Thyroid gland (tissue), 4 donors: ENCODE results near the gene POLR3A.

Source experiments
- POLR2A ChIP-seq, 2 donors: fragments of 450-650 bp; IDR thresholded peaks; one replicate each; pipeline ENCODE4 v1.6.1; 2017; ENCODE audit warnings: antibody characterized with exemption in 2 of 2, mild to moderate bottlenecking in 2 of 2, moderate library complexity in 1 of 2
- TF ChIP-seq, protein P1 (sequence below), 6 experiments: fragments of 200-600 bp in 3 of 6; fragments of 450-650 bp in 3 of 6; sonication (generic) in 3 of 6; IDR thresholded peaks; one replicate each; pipeline ENCODE4 v1.5.1; 2016 to 2019; ENCODE audit warnings: antibody characterized with exemption in 6 of 6, mild to moderate bottlenecking in 2 of 6, inconsistent platforms in 1 of 6, moderate library complexity in 1 of 6

DNA sequence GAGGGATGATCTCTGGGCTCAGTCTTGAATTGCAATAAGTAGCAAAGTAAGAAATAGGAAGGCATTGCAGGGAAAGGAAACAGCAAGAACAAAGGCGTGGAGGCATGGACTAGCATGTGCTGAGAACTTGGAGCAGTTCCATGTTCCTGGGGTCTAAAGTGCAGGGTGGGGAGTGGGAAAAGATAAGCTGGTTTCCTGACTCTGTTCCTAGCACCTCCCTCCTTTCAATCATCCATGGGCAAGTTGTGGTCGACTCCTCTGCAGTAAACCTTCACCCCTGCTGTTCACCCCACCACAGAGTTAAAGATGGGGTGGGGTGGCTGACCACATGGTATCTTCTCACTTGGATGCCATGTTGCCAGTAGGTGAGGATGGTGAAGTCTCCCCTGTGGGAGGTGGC lies 33.9 kb upstream of the POLR3A start:
- TF ChIP-seq POLR2A (IDR thresholded peaks at IDR 0.05), result no peak
- TF ChIP-seq, protein P1, sequence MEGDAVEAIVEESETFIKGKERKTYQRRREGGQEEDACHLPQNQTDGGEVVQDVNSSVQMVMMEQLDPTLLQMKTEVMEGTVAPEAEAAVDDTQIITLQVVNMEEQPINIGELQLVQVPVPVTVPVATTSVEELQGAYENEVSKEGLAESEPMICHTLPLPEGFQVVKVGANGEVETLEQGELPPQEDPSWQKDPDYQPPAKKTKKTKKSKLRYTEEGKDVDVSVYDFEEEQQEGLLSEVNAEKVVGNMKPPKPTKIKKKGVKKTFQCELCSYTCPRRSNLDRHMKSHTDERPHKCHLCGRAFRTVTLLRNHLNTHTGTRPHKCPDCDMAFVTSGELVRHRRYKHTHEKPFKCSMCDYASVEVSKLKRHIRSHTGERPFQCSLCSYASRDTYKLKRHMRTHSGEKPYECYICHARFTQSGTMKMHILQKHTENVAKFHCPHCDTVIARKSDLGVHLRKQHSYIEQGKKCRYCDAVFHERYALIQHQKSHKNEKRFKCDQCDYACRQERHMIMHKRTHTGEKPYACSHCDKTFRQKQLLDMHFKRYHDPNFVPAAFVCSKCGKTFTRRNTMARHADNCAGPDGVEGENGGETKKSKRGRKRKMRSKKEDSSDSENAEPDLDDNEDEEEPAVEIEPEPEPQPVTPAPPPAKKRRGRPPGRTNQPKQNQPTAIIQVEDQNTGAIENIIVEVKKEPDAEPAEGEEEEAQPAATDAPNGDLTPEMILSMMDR (IDR thresholded peaks at IDR 0.05), result no peak
